ENCODE data around the gene RDH13.

GRCh38 chr19:55013596-55013995 lies 49.4 kb downstream of the RDH13 start:
- TF ChIP-seq CTCF (IDR thresholded peaks at IDR 0.05) (no peak), MAX (IDR thresholded peaks at IDR 0.05) (no peak), BHLHE40 (IDR thresholded peaks at IDR 0.05; ENCODE audit: low read depth, low read length) (no peak), GATA3 (IDR thresholded peaks at IDR 0.05; ENCODE audit: borderline replicate concordance) (no peak), POLR2A (IDR thresholded peaks at IDR 0.05; ENCODE audit: low read length) (no peak), POLR2AphosphoS2 (conservative IDR thresholded peaks at IDR 0.05; ENCODE audit: low read length) (no peak), CEBPB (IDR thresholded peaks at IDR 0.05) (no peak), TFCP2L1 (CRISPR knock-in tag; IDR thresholded peaks at IDR 0.05) (no peak), CHD2 (IDR thresholded peaks at IDR 0.05; ENCODE audit: low read length, partially characterized antibody) (no peak), KDM1A (IDR thresholded peaks at IDR 0.05; ENCODE audit: low read depth) (no peak), JUNB (IDR thresholded peaks at IDR 0.05) (no peak), MYC (IDR thresholded peaks at IDR 0.05; ENCODE audit: borderline replicate concordance, low read length) (no peak), RFX5 (IDR thresholded peaks at IDR 0.05) (no peak), RCOR1 (IDR thresholded peaks at IDR 0.05; ENCODE audit: low read depth, low read length) (no peak)
